HG03521 (cell line): Measurements from ENCODE around the gene TMUB2.
A peak's percentile ranks its signal among the peaks of the same experiment; 100 is the strongest.

Experiments
- ATAC-seq: cut with Tn5 transposase; IDR thresholded peaks from one replicate; pipeline ENCODE4 v1.9.1; 2021; ENCODE audit warnings: mild to moderate bottlenecking, moderate library complexity; ENCODE audit not compliant: unreplicated experiment

The TMUB2 gene

GRCh38 chr17:44176671-44177501 is 9.9 kb upstream of the TMUB2 start:
- ATAC-seq, result no peak

- no peak for ATAC-seq
These were observed 9.1 kb upstream of the TMUB2 start for GRCh38 chr17:44177640-44178039.

GRCh38 chr17:44178133-44178532 is 8.6 kb upstream of the TMUB2 start:
- ATAC-seq, result no peak

- no peak for ATAC-seq
These were observed 3.7 kb upstream of the TMUB2 start for GRCh38 chr17:44183024-44183423.

- ATAC-seq, result no peak
These were observed 2.5 kb upstream of the TMUB2 start for GRCh38 chr17:44184212-44184810.

GRCh38 chr17:44187131-44187899 is 543 bp downstream of the TMUB2 start:
- peak; percentile 39 for ATAC-seq

GRCh38 chr17:44188576-44189403 is 2.0 kb downstream of the TMUB2 start:
- ATAC-seq, result no peak

- ATAC-seq, result no peak
These were observed 3.7 kb downstream of the TMUB2 start for GRCh38 chr17:44190481-44190880.

- ATAC-seq, result no peak
These were observed 4.6 kb downstream of the TMUB2 start for GRCh38 chr17:44191369-44191768.

GRCh38 chr17:44191941-44192496 is 5.2 kb downstream of the TMUB2 start:
- ATAC-seq, result no peak

- no peak for ATAC-seq
These were observed 6.0 kb downstream of the TMUB2 start for GRCh38 chr17:44192750-44193149.

GRCh38 chr17:44193326-44194084 is 6.7 kb downstream of the TMUB2 start:
- ATAC-seq, result no peak

GRCh38 chr17:44197107-44197506 is 10.3 kb downstream of the TMUB2 start:
- no peak for ATAC-seq

GRCh38 chr17:44197980-44198720 is 11.4 kb downstream of the TMUB2 start:
- ATAC-seq, result no peak

- peak; percentile 10 for ATAC-seq
These were observed 12.2 kb downstream of the TMUB2 start for GRCh38 chr17:44198721-44199552.

GRCh38 chr17:44199553-44200477 is 13.0 kb downstream of the TMUB2 start, which contains the start of gene ATXN7L3:
Gene ATXN7L3 (minus strand): TSS chr17:44199884. CDS start chr17:44198070, 1,814 bp downstream.
- peak; percentile 64 for ATAC-seq
